ENCODE data around the gene CRYBA4. TPM values are rescaled to one million over a fixed set of nuclear protein-coding genes. Genes with fewer than 3 reads are reported as not detected.

The CRYBA4 gene
- polyA plus RNA-seq, 4 donors = not detected

Other genes with a start within 250 kb of the CRYBA4 start
- 1 to 10 TPM; 3.4 to 4.8 (median 4.1) TPM for gene ASPHD2, start 192.7 kb upstream of the CRYBA4 start, polyA plus RNA-seq (ENCODE audit: insufficient read length in 4 of 4)
- gene HPS4, start 138.2 kb upstream of the CRYBA4 start, polyA plus RNA-seq (ENCODE audit: insufficient read length in 4 of 4) = 10 to 100 TPM; 28.8 to 38.0 (median 33.3) TPM
- 10 to 100 TPM; 28.3 to 38.1 (median 34.5) TPM for gene SRRD, start 138.1 kb upstream of the CRYBA4 start, polyA plus RNA-seq (ENCODE audit: insufficient read length in 4 of 4)
- 10 to 100 TPM; 39.9 to 44.4 (median 41.8) TPM for gene TFIP11, start 109.5 kb upstream of the CRYBA4 start, polyA plus RNA-seq (ENCODE audit: insufficient read length in 4 of 4)
- gene TPST2, start 31.8 kb upstream of the CRYBA4 start, polyA plus RNA-seq (ENCODE audit: insufficient read length in 4 of 4) = 10 to 100 TPM; 26.0 to 30.3 (median 29.0) TPM
- 1 to 10 TPM in 1 of 4 donors, under 1 TPM in 3; 0.77 to 1.2 (median 0.86) TPM for gene CRYBB1, start 3.9 kb upstream of the CRYBA4 start, polyA plus RNA-seq (ENCODE audit: insufficient read length in 4 of 4)
- under 1 TPM; 0.28 to 0.48 (median 0.42) TPM for gene MIAT, start 35.6 kb downstream of the CRYBA4 start, polyA plus RNA-seq (ENCODE audit: insufficient read length in 4 of 4)